GM23338 (cell line): ENCODE measurements around the gene GET4. TPM values are rescaled to one million over a fixed set of nuclear protein-coding genes. Genes with fewer than 3 reads are reported as not detected.

Experiments
- ATAC-seq: fragments of 200-7000 bp; cut with Tn5 transposase; 3 replicates; pipeline ENCODE4 v1.9.1; 2020
- DNase-seq: peaks from one replicate; pipeline ENCODE4 v3.0.0-alpha.2; 2015; ENCODE audit warnings: low spot score
- H2AFZ ChIP-seq: fragments of 200-600 bp; sonication (generic); 2 replicates; pipeline ENCODE4 v1.8.0; 2016; ENCODE audit warnings: antibody characterized with exemption, mild to moderate bottlenecking, moderate library complexity
- H3F3A ChIP-seq: fragments of 200-600 bp; sonication (generic); replicated peaks from 2 replicates; pipeline ENCODE4 v1.8.0; 2017; ENCODE audit warnings: antibody characterized with exemption, mixed run types, low read depth
- H3K27ac ChIP-seq: fragments of 200-600 bp; sonication (generic); 2 replicates; pipeline ENCODE4 v1.6.1; 2016; ENCODE audit warnings: low read depth
- H3K27me3 ChIP-seq: fragments of 200-600 bp; sonication (generic); 2 replicates; pipeline ENCODE4 v1.8.0; 2016; ENCODE audit warnings: mild to moderate bottlenecking, mixed run types, moderate library complexity; ENCODE audit not compliant: insufficient read depth
- H3K36me3 ChIP-seq: fragments of 200-600 bp; sonication (generic); 2 replicates; pipeline ENCODE4 v1.8.0; 2016; ENCODE audit warnings: mild to moderate bottlenecking; ENCODE audit not compliant: insufficient read depth
- H3K4me1 ChIP-seq: fragments of 200-600 bp; sonication (generic); 2 replicates; pipeline ENCODE4 v1.8.0; 2016; ENCODE audit warnings: mild to moderate bottlenecking, moderate library complexity; ENCODE audit not compliant: insufficient read depth
- H3K4me2 ChIP-seq: fragments of 200-600 bp; sonication (generic); 2 replicates; pipeline ENCODE4 v1.7.1; 2017; ENCODE audit warnings: mixed run types
- H3K4me3 ChIP-seq: fragments of 200-600 bp; sonication (generic); 2 replicates; pipeline ENCODE4 v1.6.1; 2016; ENCODE audit warnings: mixed run types
- H3K79me2 ChIP-seq: fragments of 200-600 bp; sonication (generic); replicated peaks from 2 replicates; pipeline ENCODE4 v1.8.0; 2017; ENCODE audit warnings: mild to moderate bottlenecking; ENCODE audit not compliant: insufficient read depth
- H3K9me2 ChIP-seq: fragments of 200-600 bp; sonication (generic); 2 replicates; pipeline ENCODE4 v1.8.0; 2017; ENCODE audit not compliant: insufficient read depth
- H4K20me1 ChIP-seq: fragments of 200-600 bp; sonication (generic); replicated peaks from 2 replicates; pipeline ENCODE4 v1.8.0; 2017; ENCODE audit warnings: mild to moderate bottlenecking; ENCODE audit not compliant: insufficient read depth
- H3K27ac Mint-ChIP-seq: 2 replicates; pipeline ENCODE4 v1.8.0; 2020; ENCODE audit warnings: inconsistent platforms, mild to moderate bottlenecking, moderate library complexity, mixed read lengths
- H3K27me3 Mint-ChIP-seq: 3 replicates; pipeline ENCODE4 v1.8.0; 2022; ENCODE audit warnings: low read depth, mild to moderate bottlenecking, moderate library complexity, mixed read lengths, inconsistent platforms; ENCODE audit not compliant: insufficient read depth, poor library complexity
- H3K36me3 Mint-ChIP-seq: 3 replicates; pipeline ENCODE4 v1.8.0; 2021; ENCODE audit warnings: low read depth, mild to moderate bottlenecking, inconsistent platforms, moderate library complexity, mixed read lengths
- H3K4me1 Mint-ChIP-seq: 3 replicates; pipeline ENCODE4 v1.8.0; 2020; ENCODE audit warnings: mild to moderate bottlenecking, inconsistent platforms, mixed read lengths
- H3K4me3 Mint-ChIP-seq: 3 replicates; pipeline ENCODE4 v1.8.0; 2021; ENCODE audit warnings: moderate library complexity, mild to moderate bottlenecking, inconsistent platforms, mixed read lengths
- H3K9me3 Mint-ChIP-seq: 3 replicates; pipeline ENCODE4 v1.8.0; 2020; ENCODE audit warnings: moderate library complexity, mild to moderate bottlenecking, inconsistent platforms, mixed read lengths
- CREB1 ChIP-seq: fragments of 250-450 bp; sonication (Bioruptor Pico); IDR thresholded peaks from 2 replicates; pipeline ENCODE4 v1.5.0; 2020; ENCODE audit warnings: low read depth, mild to moderate bottlenecking, moderate library complexity
- CTCF ChIP-seq, 2 experiments: fragments of 200-600 bp in 1 of 2; sonication (generic) in 1 of 2; conservative IDR thresholded peaks; 2 replicates each; pipeline versions ENCODE4 v1.5.1 to v1.6.1; 2016 to 2017; ENCODE audit warnings: antibody characterized with exemption in 2 of 2, low read depth in 2 of 2, mild to moderate bottlenecking in 2 of 2, moderate library complexity in 1 of 2
- ETS1 ChIP-seq: IDR thresholded peaks from 2 replicates; pipeline ENCODE4 v1.6.1; 2016; ENCODE audit warnings: antibody characterized with exemption
- EZH2 ChIP-seq: fragments of 200-600 bp; sonication (generic); IDR thresholded peaks from one replicate; pipeline ENCODE4 v1.8.0; 2017; ENCODE audit warnings: antibody characterized with exemption, mild to moderate bottlenecking, low read depth; ENCODE audit not compliant: unreplicated experiment
- EZH2phosphoT487 ChIP-seq: fragments of 200-600 bp; sonication (generic); IDR thresholded peaks from one replicate; pipeline ENCODE4 v1.8.1; 2018; ENCODE audit warnings: antibody characterized with exemption; ENCODE audit not compliant: unreplicated experiment
- JUNB ChIP-seq: IDR thresholded peaks from one replicate; pipeline ENCODE4 v1.6.1; 2016; ENCODE audit warnings: antibody characterized with exemption; ENCODE audit not compliant: unreplicated experiment
- NANOG ChIP-seq: IDR thresholded peaks from 2 replicates; pipeline ENCODE4 v1.6.1; 2016; ENCODE audit warnings: antibody characterized with exemption, borderline replicate concordance
- POLR2AphosphoS5 ChIP-seq: IDR thresholded peaks from 2 replicates; pipeline ENCODE4 v1.6.1; 2016; ENCODE audit warnings: antibody characterized with exemption, low read depth
- REST ChIP-seq: IDR thresholded peaks from one replicate; pipeline ENCODE4 v1.6.1; 2018; ENCODE audit warnings: antibody characterized with exemption; ENCODE audit not compliant: unreplicated experiment
- STAT1 ChIP-seq: IDR thresholded peaks from one replicate; pipeline ENCODE4 v1.6.1; 2016; ENCODE audit warnings: antibody characterized with exemption; ENCODE audit not compliant: unreplicated experiment
- ZNF114 ChIP-seq: fragments of 250-450 bp; sonication (Bioruptor Pico); IDR thresholded peaks from 2 replicates; pipeline ENCODE4 v1.5.0; 2020; ENCODE audit warnings: mild to moderate bottlenecking, moderate library complexity
- ZNF331 ChIP-seq: fragments of 250-450 bp; sonication (Bioruptor Pico); IDR thresholded peaks from 2 replicates; pipeline ENCODE4 v1.5.0; 2020; ENCODE audit warnings: low read depth, mild to moderate bottlenecking, moderate library complexity
- ZNF462 ChIP-seq: fragments of 250-450 bp; sonication (Bioruptor Pico); IDR thresholded peaks from 2 replicates; pipeline ENCODE4 v1.5.0; 2020; ENCODE audit warnings: mild to moderate bottlenecking, moderate library complexity
- polyA plus RNA-seq: library from polyadenylated mRNA; unstranded; fragments of >200 nt; fragmentation: Nextera tagmentation; extraction: Ambion mirVana; gene quantifications from 2 replicates; pipeline ENCODE4 v1.2.1, GENCODE V29; 2016
- total RNA-seq: library from RNA; depleted of rRNA; stranded (reverse); fragments of >200 nt; shearing (Covaris generic); gene quantifications from 2 replicates; pipeline ENCODE4 v1.2.3, GENCODE V29; 2014

GET4 gene
- total and polyA plus RNA-seq, 2 experiments from 2014 or later = 48.0 to 79.1 TPM

- no peak for DNase-seq
- no peak overlapping the region for H3K27ac Mint-ChIP-seq
- no peak for ATAC-seq
- no peak overlapping the region for H3K4me3 Mint-ChIP-seq
- peaks cover 3% of the 10 kb centered on the region for H3K27me3 Mint-ChIP-seq
- no peaks in the 10 kb centered on the region for H3F3A ChIP-seq
- no peaks in the 10 kb centered on the region for H3K36me3 Mint-ChIP-seq
- H3K4me3 ChIP-seq = no peak overlapping the region
- H3K79me2 ChIP-seq = no peaks in the 10 kb centered on the region
- H4K20me1 ChIP-seq = no peaks in the 10 kb centered on the region
- H3K27ac ChIP-seq = no peak overlapping the region
- H3K9me3 Mint-ChIP-seq = no peaks in the 10 kb centered on the region
- H3K36me3 ChIP-seq = no peaks in the 10 kb centered on the region
- TF ChIP-seq ETS1 (no peak), REST (no peak), ZNF114 (CRISPR knock-in tag) (no peak), JUNB (no peak), ZNF331 (CRISPR knock-in tag) (no peak), POLR2AphosphoS5 (no peak), CTCF (conservative IDR thresholded peaks at IDR 0.05; ENCODE audit: low read depth in 2 of 2) (no peak), CREB1 (CRISPR knock-in tag) (no peak), EZH2 (no peak), EZH2phosphoT487 (no peak), ZNF462 (CRISPR knock-in tag) (no peak), NANOG (no peak), STAT1 (no peak)
- H3K4me1 ChIP-seq = no peaks in the 10 kb centered on the region
- no peak overlapping the region for H3K4me2 ChIP-seq
- no peak overlapping the region for H2AFZ ChIP-seq
- H3K4me1 Mint-ChIP-seq = no peaks in the 10 kb centered on the region; the same call in 1 of the 3 replicates
- H3K9me2 ChIP-seq = no peaks in the 10 kb centered on the region
- H3K27me3 ChIP-seq = no peaks in the 10 kb centered on the region
Observed at GRCh38 chr7:922334-923107, 46.2 kb downstream of the GET4 start.
